ENCODE data around the gene PPARGC1A.

DNA sequence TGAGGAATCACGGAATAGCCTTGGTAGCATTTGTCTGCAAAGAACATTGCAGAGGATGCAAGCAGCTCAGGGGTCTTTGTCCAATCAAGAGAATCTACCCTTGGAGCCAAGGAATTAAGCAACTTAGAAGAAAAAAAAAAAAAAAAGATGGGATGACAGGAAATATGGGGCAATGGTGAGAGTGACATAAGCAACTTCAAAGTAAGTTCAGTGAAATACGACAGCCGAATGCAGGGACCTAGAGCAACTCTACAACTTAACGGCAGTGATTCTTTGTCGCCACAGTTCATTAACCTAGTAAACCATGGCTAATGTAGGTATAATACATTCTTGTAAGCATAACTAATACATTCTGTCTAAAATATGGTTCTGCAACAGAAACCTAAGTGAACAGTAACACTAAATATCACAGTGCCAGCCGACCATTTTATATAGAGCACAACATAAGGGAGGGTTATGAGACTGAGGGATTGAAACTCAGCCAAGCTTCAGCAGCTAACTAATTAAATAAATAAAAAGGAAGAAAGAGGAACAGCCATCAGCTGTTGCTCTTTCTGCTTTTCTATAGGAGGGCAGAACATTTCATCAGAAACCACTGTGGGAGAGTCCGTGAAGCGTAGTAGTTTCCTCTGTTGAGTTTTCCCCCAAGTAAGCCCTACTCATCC is 74.7 kb downstream of the PPARGC1A start:
- TF ChIP-seq, protein P1, sequence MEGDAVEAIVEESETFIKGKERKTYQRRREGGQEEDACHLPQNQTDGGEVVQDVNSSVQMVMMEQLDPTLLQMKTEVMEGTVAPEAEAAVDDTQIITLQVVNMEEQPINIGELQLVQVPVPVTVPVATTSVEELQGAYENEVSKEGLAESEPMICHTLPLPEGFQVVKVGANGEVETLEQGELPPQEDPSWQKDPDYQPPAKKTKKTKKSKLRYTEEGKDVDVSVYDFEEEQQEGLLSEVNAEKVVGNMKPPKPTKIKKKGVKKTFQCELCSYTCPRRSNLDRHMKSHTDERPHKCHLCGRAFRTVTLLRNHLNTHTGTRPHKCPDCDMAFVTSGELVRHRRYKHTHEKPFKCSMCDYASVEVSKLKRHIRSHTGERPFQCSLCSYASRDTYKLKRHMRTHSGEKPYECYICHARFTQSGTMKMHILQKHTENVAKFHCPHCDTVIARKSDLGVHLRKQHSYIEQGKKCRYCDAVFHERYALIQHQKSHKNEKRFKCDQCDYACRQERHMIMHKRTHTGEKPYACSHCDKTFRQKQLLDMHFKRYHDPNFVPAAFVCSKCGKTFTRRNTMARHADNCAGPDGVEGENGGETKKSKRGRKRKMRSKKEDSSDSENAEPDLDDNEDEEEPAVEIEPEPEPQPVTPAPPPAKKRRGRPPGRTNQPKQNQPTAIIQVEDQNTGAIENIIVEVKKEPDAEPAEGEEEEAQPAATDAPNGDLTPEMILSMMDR (IDR thresholded peaks at IDR 0.05) = no peak
- TF ChIP-seq POLR2A (IDR thresholded peaks at IDR 0.05) = no peak

Data from ovary (tissue), 3 donors.